Keratinocyte (primary cell): ENCODE measurements around the gene SPSB2. TPM values are rescaled to one million over a fixed set of nuclear protein-coding genes. Genes with fewer than 3 reads are reported as not detected.
"Not testable (repeated sequence)": the region's sequence is repeated elsewhere in the genome, so short reads cannot be mapped to it uniquely, and the experiment has no call there.

Experiments
- DNase-seq: peaks from one replicate; pipeline ENCODE4 v3.0.0-alpha.2; 2011; ENCODE audit warnings: low read depth, missing footprints, low spot score
- FAIRE-seq: peaks from 2 replicates; lab custom pipeline; 2011; peaks lifted over from hg19 to GRCh38; lab: Jason Lieb, UNC
- H2AFZ ChIP-seq: 2 replicates; pipeline ENCODE4 v1.6.0; 2012; ENCODE audit warnings: low read length, control low read depth, inconsistent platforms; ENCODE audit not compliant: control insufficient read depth
- H3K27ac ChIP-seq: 2 replicates; pipeline ENCODE4 v1.5.1; 2011; ENCODE audit warnings: low read length; ENCODE audit not compliant: control insufficient read depth, insufficient read depth
- H3K27me3 ChIP-seq: 3 replicates; pipeline ENCODE4 v1.6.0; 2011; ENCODE audit warnings: low read length; ENCODE audit not compliant: control insufficient read depth, insufficient read depth; ENCODE audit errors: extremely low read depth
- H3K36me3 ChIP-seq, 2 experiments: 2 replicates in 1 of 2; 3 replicates in 1 of 2; pipeline ENCODE4 v1.5.1; 2011; ENCODE audit warnings: low read length in 2 of 2, mild to moderate bottlenecking in 1 of 2; ENCODE audit not compliant: control insufficient read depth in 2 of 2, insufficient read depth in 2 of 2; ENCODE audit errors: extremely low read depth in 1 of 2
- H3K4me1 ChIP-seq: 3 replicates; pipeline ENCODE4 v1.5.1; 2011; ENCODE audit warnings: low read length; ENCODE audit not compliant: control insufficient read depth, insufficient read depth; ENCODE audit errors: extremely low read depth
- H3K4me2 ChIP-seq: 3 replicates; pipeline ENCODE4 v1.6.0; 2011; ENCODE audit warnings: low read depth, low read length; ENCODE audit not compliant: control insufficient read depth, insufficient read depth; ENCODE audit errors: extremely low read depth
- H3K4me3 ChIP-seq, 3 experiments: fragments of 200-600 bp in 1 of 3; sonication (generic) in 1 of 3; 2 replicates in 2 of 3; 3 replicates in 1 of 3; pipeline ENCODE4 v1.5.1; 2011 to 2016; ENCODE audit warnings: low read length in 3 of 3, mild to moderate bottlenecking in 3 of 3, control low read depth in 2 of 3, inconsistent platforms in 1 of 3, low read depth in 1 of 3, mixed read lengths in 1 of 3, mixed run types in 1 of 3, moderate library complexity in 1 of 3; ENCODE audit not compliant: control insufficient read depth in 2 of 3, insufficient read depth in 2 of 3; ENCODE audit errors: extremely low read depth in 1 of 3
- H3K79me2 ChIP-seq: 2 replicates; pipeline ENCODE4 v1.6.0; 2012; ENCODE audit warnings: low read length; ENCODE audit not compliant: control insufficient read depth, insufficient read depth
- H3K9ac ChIP-seq: 3 replicates; pipeline ENCODE4 v1.6.0; 2011; ENCODE audit warnings: low read length; ENCODE audit not compliant: control insufficient read depth, insufficient read depth; ENCODE audit errors: extremely low read depth
- H3K9me1 ChIP-seq: 3 replicates; pipeline ENCODE4 v1.6.0; 2011; ENCODE audit warnings: low read length; ENCODE audit not compliant: control insufficient read depth, insufficient read depth; ENCODE audit errors: extremely low read depth
- H3K9me3 ChIP-seq: 2 replicates; pipeline ENCODE4 v1.5.1; 2012; ENCODE audit warnings: low read depth, low read length; ENCODE audit not compliant: control insufficient read depth
- H4K20me1 ChIP-seq: 3 replicates; pipeline ENCODE4 v1.6.0; 2011; ENCODE audit warnings: low read length; ENCODE audit not compliant: control insufficient read depth, insufficient read depth; ENCODE audit errors: extremely low read depth
- EZH2 ChIP-seq: IDR thresholded peaks from one replicate; pipeline ENCODE4 v1.6.1; 2012; ENCODE audit warnings: inconsistent platforms, mild to moderate bottlenecking, low read length, moderate library complexity
- dilution Hi-C: fragments of 300-500 bp; cut with MboI; formaldehyde crosslinking; loops from one replicate; pipeline ENCODE4 v1.7.0; 2020; ENCODE audit warnings: low sequenced_read_pairs; ENCODE audit not compliant: extremely low pct_ligation_motif_present
- polyA plus RNA-seq, 5 experiments: library from polyadenylated mRNA; depleted of rRNA in 3 of 5; stranded (reverse) in 3 of 5; stranded (forward) in 1 of 5; unstranded in 1 of 5; fragments of >200 nt; gene quantifications; 1 replicate in 1 of 5; 2 replicates in 3 of 5; 3 replicates in 1 of 5; pipeline versions ENCODE4 v1.2.1 to v1.2.3, GENCODE V29; 2011 to 2012; ENCODE audit warnings: missing spikeins in 2 of 5, low read depth in 1 of 5, low replicate concordance in 1 of 5
- TF ChIP-seq, protein P1 (sequence below), 3 experiments: IDR thresholded peaks in 1 of 3; conservative IDR thresholded peaks in 1 of 3; optimal IDR thresholded peaks in 1 of 3; 2 replicates in 2 of 3; 3 replicates in 1 of 3; pipeline versions ENCODE3 to v1.5.1; 2011; ENCODE audit warnings: low read length in 3 of 3, mild to moderate bottlenecking in 3 of 3, moderate library complexity in 2 of 3, control low read depth in 1 of 3, inconsistent platforms in 1 of 3; ENCODE audit not compliant: insufficient read depth in 2 of 3; ENCODE audit errors: extremely low read depth in 1 of 3

SPSB2 gene
- polyA plus RNA-seq, 1 donor (not counting 4 experiments of a cell fraction or from before 2014, with no cell fraction given) = 4.9 TPM

DNA sequence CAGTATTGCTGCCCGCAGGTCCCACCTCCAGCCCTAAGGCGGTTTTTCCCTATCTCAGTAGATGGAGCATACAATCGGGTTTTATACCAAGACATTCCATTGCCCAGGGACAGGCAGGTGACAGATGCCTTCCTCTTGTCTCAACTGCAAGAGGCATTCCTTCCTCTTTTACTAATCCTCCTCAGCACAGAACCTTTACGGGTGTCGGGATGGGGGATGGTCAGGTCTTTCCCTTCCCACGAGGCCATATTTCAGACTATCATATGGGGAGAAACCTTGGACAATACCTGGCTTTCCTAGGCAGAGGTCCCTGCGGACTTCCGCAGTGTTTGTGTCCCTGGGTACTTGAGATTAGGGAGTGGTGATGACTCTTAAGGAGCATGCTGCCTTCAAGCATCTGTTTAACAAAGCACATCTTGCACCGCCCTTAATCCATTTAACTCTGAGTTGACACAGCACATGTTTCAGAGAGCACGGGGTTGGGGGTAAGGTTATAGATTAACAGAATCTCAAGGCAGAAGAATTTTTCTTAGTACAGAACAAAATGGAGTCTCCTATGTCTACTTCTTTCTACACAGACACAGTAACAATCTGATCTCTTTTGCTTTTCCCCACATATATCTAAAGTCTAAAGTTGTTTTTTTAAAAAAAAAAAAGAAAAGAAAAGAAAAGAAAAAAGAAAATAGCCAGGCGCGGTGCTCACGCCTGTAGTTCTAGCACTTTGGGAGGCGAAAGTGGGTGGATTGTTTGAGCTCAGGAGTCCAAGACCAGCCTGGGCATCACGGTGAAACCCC, 13.3 kb upstream of the SPSB2 start:
- H3K4me2 ChIP-seq, H3K27me3 ChIP-seq, H3K4me1 ChIP-seq, H3K9ac ChIP-seq, H2AFZ ChIP-seq, H4K20me1 ChIP-seq, H3K36me3 ChIP-seq, dilution Hi-C loops, H3K9me1 ChIP-seq, H3K9me3 ChIP-seq, H3K79me2 ChIP-seq, FAIRE-seq, H3K4me3 ChIP-seq, DNase-seq, H3K27ac ChIP-seq: not testable (repeated sequence)

DNA sequence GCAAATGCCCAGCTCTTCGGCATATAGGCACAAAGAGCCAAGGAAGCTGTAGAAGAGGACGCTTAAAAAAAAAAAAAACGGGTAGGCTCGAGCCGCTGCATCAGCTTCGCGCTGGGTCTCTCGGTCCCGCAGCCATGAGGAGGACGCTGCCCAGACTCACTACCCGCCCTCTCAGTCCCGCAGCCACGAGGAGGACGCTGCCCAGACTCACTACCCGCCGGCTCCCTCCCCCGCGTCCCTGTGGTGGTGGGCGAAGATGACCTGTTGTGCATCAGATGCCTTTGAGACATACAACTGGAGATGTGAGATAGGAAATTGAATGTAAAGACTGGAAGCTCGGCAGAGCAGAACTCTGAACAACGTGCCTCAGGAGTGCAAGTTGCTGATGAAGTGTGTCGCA, 11.4 kb upstream of the SPSB2 start:
- H3K9ac ChIP-seq = no peak overlapping the region
- H3K9me1 ChIP-seq = no peaks in the 10 kb centered on the region
- H3K4me3 ChIP-seq = no peak overlapping the region
- no peaks in the 10 kb centered on the region for H3K36me3 ChIP-seq
- no peak overlapping the region for H2AFZ ChIP-seq
- FAIRE-seq (no peak), DNase-seq (no peak)
- H3K4me1 ChIP-seq = no peaks in the 10 kb centered on the region
- H4K20me1 ChIP-seq = no peaks in the 10 kb centered on the region
- H3K27ac ChIP-seq = no peak overlapping the region
- dilution Hi-C loops = no loop called here
- H3K4me2 ChIP-seq = no peak overlapping the region
- no peaks in the 10 kb centered on the region for H3K79me2 ChIP-seq
- no peaks in the 10 kb centered on the region for H3K9me3 ChIP-seq
- no peaks in the 10 kb centered on the region for H3K27me3 ChIP-seq
- no peak for TF ChIP-seq EZH2
- TF ChIP-seq, protein P1, sequence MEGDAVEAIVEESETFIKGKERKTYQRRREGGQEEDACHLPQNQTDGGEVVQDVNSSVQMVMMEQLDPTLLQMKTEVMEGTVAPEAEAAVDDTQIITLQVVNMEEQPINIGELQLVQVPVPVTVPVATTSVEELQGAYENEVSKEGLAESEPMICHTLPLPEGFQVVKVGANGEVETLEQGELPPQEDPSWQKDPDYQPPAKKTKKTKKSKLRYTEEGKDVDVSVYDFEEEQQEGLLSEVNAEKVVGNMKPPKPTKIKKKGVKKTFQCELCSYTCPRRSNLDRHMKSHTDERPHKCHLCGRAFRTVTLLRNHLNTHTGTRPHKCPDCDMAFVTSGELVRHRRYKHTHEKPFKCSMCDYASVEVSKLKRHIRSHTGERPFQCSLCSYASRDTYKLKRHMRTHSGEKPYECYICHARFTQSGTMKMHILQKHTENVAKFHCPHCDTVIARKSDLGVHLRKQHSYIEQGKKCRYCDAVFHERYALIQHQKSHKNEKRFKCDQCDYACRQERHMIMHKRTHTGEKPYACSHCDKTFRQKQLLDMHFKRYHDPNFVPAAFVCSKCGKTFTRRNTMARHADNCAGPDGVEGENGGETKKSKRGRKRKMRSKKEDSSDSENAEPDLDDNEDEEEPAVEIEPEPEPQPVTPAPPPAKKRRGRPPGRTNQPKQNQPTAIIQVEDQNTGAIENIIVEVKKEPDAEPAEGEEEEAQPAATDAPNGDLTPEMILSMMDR (optimal IDR thresholded peaks at IDR 0.05 in 1 of 3, IDR thresholded peaks at IDR 0.05 in 1 of 3, conservative IDR thresholded peaks at IDR 0.05 in 1 of 3; ENCODE audit: extremely low read depth in 1 of 3, insufficient read depth in 2 of 3, low read length in 3 of 3) = no peak
